Tibial artery (tissue), 4 donors: ENCODE data around the gene PSG3.
"Not testable (repeated sequence)": the region's sequence is repeated elsewhere in the genome, so short reads cannot be mapped to it uniquely, and the experiment has no call there.

Experiments used
- DNase-seq, 2 donors: peaks; one replicate each; pipeline ENCODE4 v3.0.0-alpha.2; 2019
- H3K27ac ChIP-seq, 2 donors: fragments of 200-600 bp; sonication (generic) in 1 of 2; 1 replicate in 1 of 2; 2 replicates in 1 of 2; pipeline ENCODE4 v1.5.1; 2018 to 2019; ENCODE audit warnings: mild to moderate bottlenecking in 1 of 2
- H3K27me3 ChIP-seq, 2 donors: fragments of 200-600 bp; sonication (generic) in 1 of 2; one replicate each; pipeline versions ENCODE4 v1.5.1 to v1.6.0; 2016 to 2019
- H3K36me3 ChIP-seq, 3 donors: fragments of 200-600 bp; sonication (generic) in 2 of 3; one replicate each; pipeline ENCODE4 v1.5.1; 2016 to 2019; ENCODE audit warnings: mild to moderate bottlenecking in 2 of 3
- H3K4me1 ChIP-seq, 4 donors: fragments of 200-600 bp; sonication (generic) in 2 of 4; 1 replicate in 3 of 4; 2 replicates in 1 of 4; pipeline ENCODE4 v1.5.1; 2016 to 2019
- H3K4me3 ChIP-seq, 2 donors: fragments of 200-600 bp; sonication (generic) in 1 of 2; 1 replicate in 1 of 2; 2 replicates in 1 of 2; pipeline ENCODE4 v1.5.1; 2018 to 2019; ENCODE audit warnings: mild to moderate bottlenecking in 2 of 2
- H3K9me3 ChIP-seq, 3 donors: fragments of 200-600 bp; sonication (generic) in 1 of 3; one replicate each; pipeline ENCODE4 v1.5.1; 2016 to 2019
- intact Hi-C: fragments of 100-400 bp; cut with DNase I; formaldehyde crosslinking; loops from one replicate; pipeline ENCODE4 v1.15.0; 2023; ENCODE audit warnings: low total_unique reads
- TF ChIP-seq, protein P1 (sequence below), 2 experiments: fragments of 200-600 bp in 1 of 2; fragments of 450-650 bp in 1 of 2; IDR thresholded peaks; one replicate each; pipeline ENCODE4 v1.5.1; 2017 to 2019; ENCODE audit warnings: antibody characterized with exemption in 2 of 2, mild to moderate bottlenecking in 1 of 2, moderate library complexity in 1 of 2

PSG3 gene

GRCh38 chr19:42762789-42763188 is 22.5 kb upstream of the PSG3 start:
- DNase-seq: no peak
- Histone ChIP-seq H3K27ac (no peak overlapping the region), H3K4me3 (no peak overlapping the region), H3K36me3 (no peaks in the 10 kb centered on the region), H3K9me3 (no peaks in the 10 kb centered on the region), H3K4me1 (no peaks in the 10 kb centered on the region), H3K27me3 (no peaks in the 10 kb centered on the region)
- TF ChIP-seq, protein P1, sequence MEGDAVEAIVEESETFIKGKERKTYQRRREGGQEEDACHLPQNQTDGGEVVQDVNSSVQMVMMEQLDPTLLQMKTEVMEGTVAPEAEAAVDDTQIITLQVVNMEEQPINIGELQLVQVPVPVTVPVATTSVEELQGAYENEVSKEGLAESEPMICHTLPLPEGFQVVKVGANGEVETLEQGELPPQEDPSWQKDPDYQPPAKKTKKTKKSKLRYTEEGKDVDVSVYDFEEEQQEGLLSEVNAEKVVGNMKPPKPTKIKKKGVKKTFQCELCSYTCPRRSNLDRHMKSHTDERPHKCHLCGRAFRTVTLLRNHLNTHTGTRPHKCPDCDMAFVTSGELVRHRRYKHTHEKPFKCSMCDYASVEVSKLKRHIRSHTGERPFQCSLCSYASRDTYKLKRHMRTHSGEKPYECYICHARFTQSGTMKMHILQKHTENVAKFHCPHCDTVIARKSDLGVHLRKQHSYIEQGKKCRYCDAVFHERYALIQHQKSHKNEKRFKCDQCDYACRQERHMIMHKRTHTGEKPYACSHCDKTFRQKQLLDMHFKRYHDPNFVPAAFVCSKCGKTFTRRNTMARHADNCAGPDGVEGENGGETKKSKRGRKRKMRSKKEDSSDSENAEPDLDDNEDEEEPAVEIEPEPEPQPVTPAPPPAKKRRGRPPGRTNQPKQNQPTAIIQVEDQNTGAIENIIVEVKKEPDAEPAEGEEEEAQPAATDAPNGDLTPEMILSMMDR (IDR thresholded peaks at IDR 0.05): no peak
- intact Hi-C loops: no loop called here

- H3K27me3 ChIP-seq, intact Hi-C loops: not testable (repeated sequence)
These were observed 21.6 kb upstream of the PSG3 start for GRCh38 chr19:42761924-42762295.

DNA sequence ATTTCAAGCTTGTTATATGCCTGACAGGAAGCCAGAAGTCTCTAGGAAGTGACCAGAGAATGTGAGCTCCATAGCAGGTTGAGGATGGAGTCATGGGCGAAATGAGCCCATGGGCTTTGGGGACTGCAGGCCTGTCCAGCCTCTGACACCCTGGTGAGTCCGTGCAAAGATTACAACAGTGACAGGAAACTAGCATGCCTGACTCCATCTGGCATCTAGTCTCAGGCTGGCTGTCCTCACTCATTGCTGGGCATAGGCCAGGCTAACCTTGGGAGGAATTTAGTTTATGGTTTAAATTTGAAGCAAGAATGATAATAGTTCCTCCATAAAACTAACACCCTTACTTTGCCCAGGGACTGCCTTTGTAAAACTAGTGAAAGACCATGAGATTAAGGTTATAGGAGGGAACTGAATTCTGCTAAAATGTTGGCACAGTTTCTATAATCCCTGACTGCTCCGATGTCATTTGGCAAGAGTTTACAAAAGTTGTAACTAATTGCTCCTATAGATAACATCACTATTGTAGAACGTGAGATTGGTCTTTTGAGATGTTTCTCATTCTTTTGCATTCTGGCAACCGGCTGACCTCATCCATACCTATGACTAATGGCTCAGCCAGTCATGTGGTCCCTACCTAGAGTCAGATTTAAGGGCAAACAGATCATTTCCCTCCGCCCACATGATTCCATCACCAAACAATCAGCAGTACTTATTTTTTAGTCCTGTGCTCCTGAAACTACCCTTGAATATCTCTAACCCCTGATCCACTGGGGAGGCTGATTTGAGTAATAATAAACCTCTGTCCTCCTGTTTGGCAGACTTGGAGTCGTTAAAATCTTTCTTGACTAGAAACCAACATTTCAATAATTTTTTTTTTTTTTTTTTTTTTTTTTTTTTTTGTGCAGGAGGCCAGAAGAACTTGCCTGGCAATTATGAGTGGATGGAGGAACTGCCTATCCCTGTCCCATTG is 21.0 kb upstream of the PSG3 start:
- H3K27me3 ChIP-seq, H3K4me3 ChIP-seq, H3K9me3 ChIP-seq, H3K36me3 ChIP-seq, H3K27ac ChIP-seq, intact Hi-C loops, DNase-seq, H3K4me1 ChIP-seq: not testable (repeated sequence)

More at GRCh38 chr19:42761924-42762295, 21.6 kb upstream of the PSG3 start:
- H3K4me1 ChIP-seq, H3K36me3 ChIP-seq, H3K27ac ChIP-seq, H3K9me3 ChIP-seq, DNase-seq, H3K4me3 ChIP-seq: not testable (repeated sequence)

- H3K27ac ChIP-seq, H3K4me1 ChIP-seq, H3K9me3 ChIP-seq, DNase-seq, H3K36me3 ChIP-seq, H3K4me3 ChIP-seq, intact Hi-C loops, H3K27me3 ChIP-seq: not testable (repeated sequence)
These were observed 18.4 kb upstream of the PSG3 start for GRCh38 chr19:42758667-42759066.

- H3K4me3 ChIP-seq, H3K9me3 ChIP-seq, H3K27me3 ChIP-seq, H3K27ac ChIP-seq, intact Hi-C loops, DNase-seq, H3K36me3 ChIP-seq, H3K4me1 ChIP-seq: not testable (repeated sequence)
These were observed 12.0 kb upstream of the PSG3 start for GRCh38 chr19:42752246-42752645.

GRCh38 chr19:42741726-42742607 is 1.7 kb upstream of the PSG3 start:
- H3K4me3 ChIP-seq, DNase-seq, intact Hi-C loops, H3K27ac ChIP-seq, H3K9me3 ChIP-seq, H3K27me3 ChIP-seq, H3K4me1 ChIP-seq, H3K36me3 ChIP-seq: not testable (repeated sequence)

GRCh38 chr19:42737581-42738011 is 2.7 kb downstream of the PSG3 start:
- H3K9me3 ChIP-seq, H3K27ac ChIP-seq, intact Hi-C loops, H3K27me3 ChIP-seq, H3K36me3 ChIP-seq, DNase-seq, H3K4me1 ChIP-seq, H3K4me3 ChIP-seq: not testable (repeated sequence)

DNA sequence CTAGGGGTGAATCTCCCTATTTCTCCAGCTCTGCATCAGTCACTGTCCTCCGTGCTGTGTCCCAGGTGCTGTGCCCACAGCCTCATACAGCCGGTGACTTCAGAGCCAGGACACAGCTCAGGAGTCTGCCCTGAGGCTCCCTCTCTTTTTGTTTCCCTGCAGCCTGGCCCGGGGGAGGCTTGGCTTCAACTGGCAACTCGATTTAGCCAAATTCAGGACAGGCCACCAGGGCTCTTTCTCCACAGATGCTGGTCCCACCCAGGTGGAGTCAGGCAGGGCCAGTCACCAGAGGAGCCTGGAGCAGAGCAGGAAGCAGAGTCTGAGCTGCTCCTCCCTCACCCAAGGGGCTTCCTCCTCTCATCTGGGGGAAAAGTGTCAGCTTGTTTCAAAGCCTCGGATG is 11.9 kb downstream of the PSG3 start:
- H3K27ac ChIP-seq, H3K9me3 ChIP-seq, H3K4me3 ChIP-seq, DNase-seq, H3K27me3 ChIP-seq, intact Hi-C loops, H3K4me1 ChIP-seq, H3K36me3 ChIP-seq: not testable (repeated sequence)

DNA sequence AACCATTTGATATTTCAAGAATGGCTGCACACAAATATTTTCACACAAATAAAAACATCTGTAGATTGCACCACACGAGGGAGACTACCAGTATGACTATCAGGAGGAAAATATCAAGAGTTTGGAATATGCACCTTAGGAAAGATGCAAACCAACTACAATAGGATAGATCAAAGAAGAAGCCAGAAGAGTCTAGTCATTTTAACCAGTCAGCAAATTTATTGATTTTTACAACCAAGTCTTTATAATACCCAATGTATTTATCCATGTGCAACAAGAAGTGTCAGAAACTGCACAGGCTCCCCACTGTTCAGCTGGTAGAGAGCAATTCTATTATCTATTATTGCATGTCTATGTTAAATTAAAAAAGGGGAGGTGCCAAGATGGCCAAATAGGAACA is 26.3 kb downstream of the PSG3 start:
- H3K36me3 ChIP-seq, H3K9me3 ChIP-seq, intact Hi-C loops, H3K4me1 ChIP-seq, H3K4me3 ChIP-seq, DNase-seq, H3K27ac ChIP-seq, H3K27me3 ChIP-seq: not testable (repeated sequence)

GRCh38 chr19:42712753-42713152 is 27.5 kb downstream of the PSG3 start:
- H3K27ac ChIP-seq, H3K36me3 ChIP-seq, intact Hi-C loops, H3K4me3 ChIP-seq, H3K4me1 ChIP-seq, H3K27me3 ChIP-seq, DNase-seq, H3K9me3 ChIP-seq: not testable (repeated sequence)

DNA sequence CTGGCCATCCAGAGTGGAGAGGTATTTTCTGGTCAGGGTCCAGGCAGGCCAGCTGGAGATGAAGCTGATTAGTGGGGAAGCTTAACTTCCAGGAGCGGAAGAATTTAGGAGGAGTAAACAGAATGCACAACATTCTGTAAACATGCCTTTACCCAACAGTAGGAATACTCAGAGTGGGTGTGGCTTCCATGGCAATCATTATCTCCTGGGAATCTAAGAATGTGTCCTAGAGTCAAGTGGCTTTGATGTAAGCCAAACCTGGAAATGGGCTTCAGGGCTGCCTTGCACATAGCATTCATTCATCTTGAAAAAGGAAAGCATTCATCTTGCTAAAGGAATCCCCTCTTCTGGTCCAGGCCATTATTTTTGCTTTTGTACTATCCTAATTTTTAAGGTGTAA is 29.3 kb downstream of the PSG3 start:
- H3K36me3 ChIP-seq, H3K9me3 ChIP-seq, H3K27ac ChIP-seq, H3K27me3 ChIP-seq, DNase-seq, H3K4me3 ChIP-seq, intact Hi-C loops, H3K4me1 ChIP-seq: not testable (repeated sequence)
